ENCODE results near the gene TMX2.
A peak's percentile ranks its signal among the peaks of the same experiment; 100 is the strongest.

Gene TMX2

GRCh38 chr11:57758174-57758573, 45.8 kb downstream of the TMX2 start:
- H3K9ac ChIP-seq (ENCODE audit: low read length) = no peak overlapping the region
- H3K4me1 ChIP-seq (ENCODE audit: control insufficient read depth, insufficient read depth, low read length) = peaks cover 7% of the 10 kb centered on the region
- H3K36me3 ChIP-seq (ENCODE audit: control insufficient read depth, insufficient read depth, low read length) = no peaks in the 10 kb centered on the region
- H3K4me3 ChIP-seq (ENCODE audit: low read length) = no peak overlapping the region
- no peaks in the 10 kb centered on the region for H3K9me3 ChIP-seq (ENCODE audit: control insufficient read depth, low read length)
- H3K27me3 ChIP-seq (ENCODE audit: control insufficient read depth, insufficient read depth, low read length) = no peaks in the 10 kb centered on the region

GRCh38 chr11:57761301-57762234, 49.2 kb downstream of the TMX2 start, which contains the start of gene CTNND1:
Gene CTNND1 (plus strand): TSS chr11:57761802. CDS start chr11:57791479, 29,677 bp downstream.
- H3K4me1 ChIP-seq (ENCODE audit: control insufficient read depth, insufficient read depth, low read length) = peaks cover 10% of the 10 kb centered on the region
- H3K9ac ChIP-seq (ENCODE audit: low read length) = peak within 1 kb of the TSS; percentile 99

GRCh38 chr11:57762235-57762861, 50.0 kb downstream of the TMX2 start:
- Histone ChIP-seq H3K4me1 (ENCODE audit: control insufficient read depth, insufficient read depth, low read length) (peaks cover 9% of the 10 kb centered on the region), H3K36me3 (ENCODE audit: control insufficient read depth, insufficient read depth, low read length) (no peaks in the 10 kb centered on the region), H3K27me3 (ENCODE audit: control insufficient read depth, insufficient read depth, low read length) (no peaks in the 10 kb centered on the region), H3K9me3 (ENCODE audit: control insufficient read depth, low read length) (no peaks in the 10 kb centered on the region), H3K4me3 (ENCODE audit: low read length) (peak overlapping the region; percentile 80), H3K9ac (ENCODE audit: low read length) (peak overlapping the region; percentile 99)

More at GRCh38 chr11:57761301-57762234, 49.2 kb downstream of the TMX2 start, which contains the start of gene CTNND1:
- Histone ChIP-seq H3K36me3 (ENCODE audit: control insufficient read depth, insufficient read depth, low read length) (no peaks in the 10 kb centered on the region), H3K4me3 (ENCODE audit: low read length) (peak within 1 kb of the TSS; percentile 80), H3K9me3 (ENCODE audit: control insufficient read depth, low read length) (no peaks in the 10 kb centered on the region), H3K27me3 (ENCODE audit: control insufficient read depth, insufficient read depth, low read length) (no peaks in the 10 kb centered on the region)

- Histone ChIP-seq H3K4me3 (ENCODE audit: low read length) (peak overlapping the region; percentile 80), H3K36me3 (ENCODE audit: control insufficient read depth, insufficient read depth, low read length) (no peaks in the 10 kb centered on the region), H3K4me1 (ENCODE audit: control insufficient read depth, insufficient read depth, low read length) (peaks cover 10% of the 10 kb centered on the region), H3K9ac (ENCODE audit: low read length) (peak overlapping the region; percentile 99), H3K27me3 (ENCODE audit: control insufficient read depth, insufficient read depth, low read length) (no peaks in the 10 kb centered on the region), H3K9me3 (ENCODE audit: control insufficient read depth, low read length) (no peaks in the 10 kb centered on the region)
Observed at GRCh38 chr11:57763568-57763967, 51.2 kb downstream of the TMX2 start.

GRCh38 chr11:57764021-57764420, 51.6 kb downstream of the TMX2 start:
- H3K27me3 ChIP-seq (ENCODE audit: control insufficient read depth, insufficient read depth, low read length) = no peaks in the 10 kb centered on the region
- peaks cover 10% of the 10 kb centered on the region for H3K4me1 ChIP-seq (ENCODE audit: control insufficient read depth, insufficient read depth, low read length)
- no peaks in the 10 kb centered on the region for H3K9me3 ChIP-seq (ENCODE audit: control insufficient read depth, low read length)
- no peaks in the 10 kb centered on the region for H3K36me3 ChIP-seq (ENCODE audit: control insufficient read depth, insufficient read depth, low read length)
- peak overlapping the region; percentile 80 for H3K4me3 ChIP-seq (ENCODE audit: low read length)
- H3K9ac ChIP-seq (ENCODE audit: low read length) = peak overlapping the region; percentile 99

- no peaks in the 10 kb centered on the region for H3K27me3 ChIP-seq (ENCODE audit: control insufficient read depth, insufficient read depth, low read length)
- H3K9ac ChIP-seq (ENCODE audit: low read length) = peak overlapping the region; percentile 99
- no peaks in the 10 kb centered on the region for H3K9me3 ChIP-seq (ENCODE audit: control insufficient read depth, low read length)
- no peaks in the 10 kb centered on the region for H3K36me3 ChIP-seq (ENCODE audit: control insufficient read depth, insufficient read depth, low read length)
- H3K4me3 ChIP-seq (ENCODE audit: low read length) = peak overlapping the region; percentile 80
- H3K4me1 ChIP-seq (ENCODE audit: control insufficient read depth, insufficient read depth, low read length) = peaks cover 10% of the 10 kb centered on the region
Observed at GRCh38 chr11:57764566-57764965, 52.2 kb downstream of the TMX2 start.

DNA sequence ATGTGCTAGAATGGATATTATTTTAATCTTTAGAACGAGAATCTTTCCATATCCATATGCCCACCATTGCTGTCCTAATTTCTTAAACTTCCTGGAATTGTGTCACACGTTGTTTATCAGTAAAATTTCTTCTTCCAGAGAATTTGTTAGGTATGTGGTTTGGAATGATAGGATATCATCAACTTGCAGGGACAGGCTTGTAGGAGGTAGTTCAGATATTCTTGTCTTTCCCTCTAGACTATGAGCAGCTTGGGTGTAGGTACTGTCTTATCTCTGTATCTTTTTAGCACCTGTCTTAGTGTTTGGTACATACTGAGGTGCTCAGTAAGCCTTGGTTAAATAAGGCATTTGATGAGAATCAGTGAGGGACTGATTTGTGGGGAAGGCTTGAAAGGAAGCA, 52.6 kb downstream of the TMX2 start:
- peak overlapping the region; percentile 99 for H3K9ac ChIP-seq (ENCODE audit: low read length)
- no peaks in the 10 kb centered on the region for H3K27me3 ChIP-seq (ENCODE audit: control insufficient read depth, insufficient read depth, low read length)
- H3K9me3 ChIP-seq (ENCODE audit: control insufficient read depth, low read length) = no peaks in the 10 kb centered on the region
- H3K4me1 ChIP-seq (ENCODE audit: control insufficient read depth, insufficient read depth, low read length) = peaks cover 10% of the 10 kb centered on the region
- H3K4me3 ChIP-seq (ENCODE audit: low read length) = peak overlapping the region; percentile 80
- no peaks in the 10 kb centered on the region for H3K36me3 ChIP-seq (ENCODE audit: control insufficient read depth, insufficient read depth, low read length)

DNA sequence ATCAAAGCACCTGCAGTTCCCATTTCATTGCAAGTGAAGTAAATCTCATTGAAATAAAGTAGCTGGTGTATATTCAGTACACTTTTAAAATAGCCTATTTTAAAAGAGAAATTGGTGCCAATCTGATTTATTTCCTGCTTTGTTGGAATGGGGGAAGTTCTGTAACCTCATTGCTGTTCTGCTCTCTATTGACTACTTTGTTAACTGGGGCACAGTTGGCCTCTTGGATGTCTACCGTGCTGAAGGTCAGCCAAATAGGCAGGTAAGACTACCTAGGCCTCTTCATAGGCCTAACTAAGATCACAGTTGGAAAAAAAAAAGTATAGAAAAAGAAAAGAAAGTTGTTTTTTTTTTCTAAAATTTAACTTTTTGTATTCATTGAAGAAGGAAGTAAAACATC, 58.4 kb downstream of the TMX2 start:
- no peak overlapping the region for H3K4me3 ChIP-seq (ENCODE audit: low read length)
- no peaks in the 10 kb centered on the region for H3K36me3 ChIP-seq (ENCODE audit: control insufficient read depth, insufficient read depth, low read length)
- no peaks in the 10 kb centered on the region for H3K9me3 ChIP-seq (ENCODE audit: control insufficient read depth, low read length)
- H3K27me3 ChIP-seq (ENCODE audit: control insufficient read depth, insufficient read depth, low read length) = no peaks in the 10 kb centered on the region
- H3K9ac ChIP-seq (ENCODE audit: low read length) = no peak overlapping the region
- H3K4me1 ChIP-seq (ENCODE audit: control insufficient read depth, insufficient read depth, low read length) = peaks cover 49% of the 10 kb centered on the region

- Histone ChIP-seq H3K9me3 (ENCODE audit: control insufficient read depth, low read length) (no peaks in the 10 kb centered on the region), H3K36me3 (ENCODE audit: control insufficient read depth, insufficient read depth, low read length) (no peaks in the 10 kb centered on the region), H3K4me3 (ENCODE audit: low read length) (no peak overlapping the region), H3K27me3 (ENCODE audit: control insufficient read depth, insufficient read depth, low read length) (no peaks in the 10 kb centered on the region), H3K9ac (ENCODE audit: low read length) (no peak overlapping the region), H3K4me1 (ENCODE audit: control insufficient read depth, insufficient read depth, low read length) (peaks cover 55% of the 10 kb centered on the region)
Observed at GRCh38 chr11:57771365-57771764, 59.0 kb downstream of the TMX2 start.

GRCh38 chr11:57772562-57772961, 60.2 kb downstream of the TMX2 start:
- Histone ChIP-seq H3K27me3 (ENCODE audit: control insufficient read depth, insufficient read depth, low read length) (no peaks in the 10 kb centered on the region), H3K4me1 (ENCODE audit: control insufficient read depth, insufficient read depth, low read length) (peaks cover 63% of the 10 kb centered on the region)

DNA sequence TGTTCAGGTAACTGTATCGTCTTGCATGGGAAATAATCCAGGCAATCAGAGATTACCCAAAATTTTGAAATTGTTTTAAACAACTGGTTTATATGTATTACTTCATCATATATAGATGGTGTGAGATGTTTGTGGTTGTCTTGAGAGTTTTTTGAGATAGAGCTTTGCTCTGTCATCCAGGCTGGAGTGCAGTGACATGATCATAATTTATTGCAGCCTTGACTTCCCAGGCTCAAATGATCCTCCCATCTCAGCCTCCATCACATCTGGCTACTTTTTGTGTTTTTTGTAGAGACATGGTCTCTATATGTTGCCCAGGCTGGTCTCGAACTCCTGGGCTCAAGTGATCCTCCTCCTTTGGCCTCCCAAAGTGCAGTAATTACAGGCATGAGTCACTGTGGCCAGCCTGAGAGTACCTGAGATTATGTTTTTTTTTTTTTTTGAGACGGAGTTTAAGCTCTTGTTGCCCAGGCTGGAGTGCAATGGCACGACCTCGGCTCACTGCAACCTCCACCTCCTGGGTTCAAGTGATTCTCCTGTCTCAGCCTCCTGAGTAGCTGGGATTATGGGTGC, 60.7 kb downstream of the TMX2 start:
- H3K9me3 ChIP-seq (ENCODE audit: control insufficient read depth, low read length) = no peaks in the 10 kb centered on the region
- H3K4me3 ChIP-seq (ENCODE audit: low read length) = no peak overlapping the region
- H3K36me3 ChIP-seq (ENCODE audit: control insufficient read depth, insufficient read depth, low read length) = no peaks in the 10 kb centered on the region
- H3K27me3 ChIP-seq (ENCODE audit: control insufficient read depth, insufficient read depth, low read length) = no peaks in the 10 kb centered on the region
- H3K4me1 ChIP-seq (ENCODE audit: control insufficient read depth, insufficient read depth, low read length) = peaks cover 65% of the 10 kb centered on the region
- no peak overlapping the region for H3K9ac ChIP-seq (ENCODE audit: low read length)

More at GRCh38 chr11:57772562-57772961, 60.2 kb downstream of the TMX2 start:
- Histone ChIP-seq H3K9ac (ENCODE audit: low read length) (no peak overlapping the region), H3K4me3 (ENCODE audit: low read length) (no peak overlapping the region), H3K9me3 (ENCODE audit: control insufficient read depth, low read length) (no peaks in the 10 kb centered on the region), H3K36me3 (ENCODE audit: control insufficient read depth, insufficient read depth, low read length) (no peaks in the 10 kb centered on the region)

- Histone ChIP-seq H3K9ac (ENCODE audit: low read length) (peak overlapping the region; percentile 5), H3K4me3 (ENCODE audit: low read length) (no peak overlapping the region), H3K36me3 (ENCODE audit: control insufficient read depth, insufficient read depth, low read length) (no peaks in the 10 kb centered on the region), H3K4me1 (ENCODE audit: control insufficient read depth, insufficient read depth, low read length) (peaks cover 89% of the 10 kb centered on the region), H3K9me3 (ENCODE audit: control insufficient read depth, low read length) (no peaks in the 10 kb centered on the region), H3K27me3 (ENCODE audit: control insufficient read depth, insufficient read depth, low read length) (no peaks in the 10 kb centered on the region)
Observed at GRCh38 chr11:57775491-57775890, 63.1 kb downstream of the TMX2 start.
